IMR-90 (cell line): ENCODE data around the gene SLC35F3. TPM values are rescaled to one million over a fixed set of nuclear protein-coding genes. Genes with fewer than 3 reads are reported as not detected.

Experiments used
- ATAC-seq: fragments of 200-7000 bp; cut with Tn5 transposase; 2 replicates; pipeline ENCODE4 v1.9.1; 2020; ENCODE audit warnings: low read depth, mild to moderate bottlenecking, moderate library complexity
- BruUV-seq: library from RNA; stranded (reverse); fragments of 400-500 nt; replicated peaks from 2 replicates; lab custom pipeline; 2021; lab: Mats Ljungman, UMichigan
- CTCF ChIA-PET: fragments of 300-600 bp; formaldehyde crosslinking; extraction: SDS; loops from one replicate; lab custom pipeline; 2021; ENCODE audit warnings: antibody characterized with exemption; lab: Yijun Ruan, JAX
- POLR2A ChIA-PET: fragments of 300-600 bp; sonication (Branson Sonifier 250); formaldehyde crosslinking; loops from one replicate; lab custom pipeline; 2022; ENCODE audit warnings: antibody characterized with exemption; ENCODE audit not compliant: unreplicated experiment; lab: Charles Lee
- DNase-seq: peaks from one replicate; pipeline ENCODE4 v3.0.0; 2013
- H2AFZ ChIP-seq: replicated peaks from 2 replicates; pipeline ENCODE3; 2013; ENCODE audit warnings: low read length, mild to moderate bottlenecking; ENCODE audit not compliant: poor library complexity
- H2AK5ac ChIP-seq: 2 replicates; pipeline ENCODE4 v1.6.1; 2013; ENCODE audit warnings: low read depth, low read length, inconsistent platforms
- H2AK9ac ChIP-seq: replicated peaks from 2 replicates; pipeline ENCODE3; 2013; ENCODE audit warnings: mild to moderate bottlenecking, low read depth, low read length, moderate library complexity; ENCODE audit not compliant: poor library complexity
- H2BK120ac ChIP-seq: 2 replicates; pipeline ENCODE4 v1.6.1; 2013; ENCODE audit warnings: low read depth, low read length, inconsistent platforms
- H2BK15ac ChIP-seq: 3 replicates; pipeline ENCODE4 v1.6.1; 2013; ENCODE audit warnings: low read depth, low read length, inconsistent platforms
- H2BK20ac ChIP-seq: 2 replicates; pipeline ENCODE4 v1.6.1; 2013; ENCODE audit warnings: low read depth, mild to moderate bottlenecking, inconsistent platforms, low read length, moderate library complexity
- H2BK5ac ChIP-seq: 2 replicates; pipeline ENCODE4 v1.6.1; 2013; ENCODE audit warnings: mild to moderate bottlenecking, low read depth, low read length, inconsistent platforms; ENCODE audit not compliant: poor library complexity, severe bottlenecking
- H3K14ac ChIP-seq: replicated peaks from 2 replicates; pipeline ENCODE4 v1.6.1; 2013; ENCODE audit warnings: low read depth, low read length, inconsistent platforms
- H3K18ac ChIP-seq: 2 replicates; pipeline ENCODE4 v1.6.1; 2013; ENCODE audit warnings: low read depth, low read length, control low read depth
- H3K23ac ChIP-seq: 2 replicates; pipeline ENCODE4 v1.6.1; 2013; ENCODE audit warnings: low read depth, low read length, inconsistent platforms
- H3K27ac ChIP-seq: 2 replicates; pipeline ENCODE4 v1.5.1; 2013; ENCODE audit warnings: mild to moderate bottlenecking, control low read depth, low read length; ENCODE audit not compliant: insufficient read depth
- H3K27me3 ChIP-seq: 2 replicates; pipeline ENCODE4 v1.6.1; 2013; ENCODE audit warnings: low read length; ENCODE audit not compliant: control insufficient read depth, insufficient read depth
- H3K36me3 ChIP-seq: 2 replicates; pipeline ENCODE4 v1.6.1; 2013; ENCODE audit warnings: low read length, mixed read lengths; ENCODE audit not compliant: control insufficient read depth, insufficient read depth
- H3K4ac ChIP-seq: 2 replicates; pipeline ENCODE4 v1.6.1; 2013; ENCODE audit warnings: low read depth, low read length, inconsistent platforms
- H3K4me1 ChIP-seq: 2 replicates; pipeline ENCODE4 v1.6.1; 2013; ENCODE audit warnings: low read length, mixed read lengths; ENCODE audit not compliant: control insufficient read depth, insufficient read depth
- H3K4me2 ChIP-seq: 2 replicates; pipeline ENCODE4 v1.6.1; 2013; ENCODE audit warnings: low read depth, mild to moderate bottlenecking, control low read depth, low read length, moderate library complexity
- H3K4me3 ChIP-seq: 2 replicates; pipeline ENCODE4 v1.5.1; 2013; ENCODE audit warnings: low read depth, mild to moderate bottlenecking, control low read depth, low read length, moderate library complexity; ENCODE audit not compliant: insufficient read depth
- H3K56ac ChIP-seq: 2 replicates; pipeline ENCODE4 v1.6.1; 2013; ENCODE audit warnings: low read length, inconsistent platforms; ENCODE audit not compliant: insufficient read depth; ENCODE audit errors: extremely low read depth
- H3K79me1 ChIP-seq, 2 experiments: 2 replicates each; pipeline ENCODE4 v1.6.1; 2013; ENCODE audit warnings: low read length in 2 of 2, inconsistent platforms in 1 of 2, low read depth in 1 of 2
- H3K9ac ChIP-seq: 2 replicates; pipeline ENCODE4 v1.6.1; 2013; ENCODE audit warnings: low read depth, low read length, control low read depth
- H3K9me1 ChIP-seq: 2 replicates; pipeline ENCODE4 v1.6.1; 2013; ENCODE audit warnings: low read length, inconsistent platforms; ENCODE audit not compliant: insufficient read depth
- H3K9me3 ChIP-seq: 2 replicates; pipeline ENCODE4 v1.6.1; 2013; ENCODE audit warnings: low read length; ENCODE audit not compliant: control insufficient read depth, insufficient read depth
- H4K20me1 ChIP-seq: 2 replicates; pipeline ENCODE4 v1.6.1; 2013; ENCODE audit warnings: low read length, inconsistent platforms; ENCODE audit not compliant: insufficient read depth
- H4K5ac ChIP-seq: 2 replicates; pipeline ENCODE4 v1.6.1; 2013; ENCODE audit warnings: mild to moderate bottlenecking, low read depth, low read length, control low read depth
- H4K8ac ChIP-seq, 2 experiments: 2 replicates each; pipeline ENCODE4 v1.6.1; 2013; ENCODE audit warnings: low read depth in 2 of 2, low read length in 2 of 2, control low read depth in 1 of 2, inconsistent platforms in 1 of 2
- H4K91ac ChIP-seq: 2 replicates; pipeline ENCODE4 v1.6.1; 2013; ENCODE audit warnings: low read depth, low read length, inconsistent platforms; ENCODE audit not compliant: insufficient read depth
- BHLHE40 ChIP-seq: fragments of 150-350 bp; IDR thresholded peaks from 2 replicates; pipeline ENCODE4 v1.6.1; 2016; ENCODE audit warnings: mild to moderate bottlenecking, low read depth, low read length
- CEBPB ChIP-seq: IDR thresholded peaks from 2 replicates; pipeline ENCODE4 v1.6.1; 2012; ENCODE audit warnings: low read depth, low read length, improper control_type of control experiment
- CHD1 ChIP-seq: IDR thresholded peaks from 2 replicates; pipeline ENCODE4 v1.6.1; 2012; ENCODE audit warnings: low read depth, low read length, improper control_type of control experiment
- CTCF ChIP-seq: conservative IDR thresholded peaks from 2 replicates; pipeline ENCODE4 v1.5.1; 2012; ENCODE audit warnings: mild to moderate bottlenecking, low read depth, low read length, improper control_type of control experiment
- ELK1 ChIP-seq: fragments of 150-350 bp; IDR thresholded peaks from 2 replicates; pipeline ENCODE4 v1.6.1; 2016; ENCODE audit warnings: low read depth, mild to moderate bottlenecking, low read length, moderate library complexity, borderline replicate concordance
- FOS ChIP-seq: fragments of 150-350 bp; IDR thresholded peaks from 2 replicates; pipeline ENCODE4 v1.6.1; 2016; ENCODE audit warnings: low read depth, low read length
- MAFK ChIP-seq: IDR thresholded peaks from 2 replicates; pipeline ENCODE4 v1.6.1; 2012; ENCODE audit warnings: low read depth, low read length, improper control_type of control experiment
- MAZ ChIP-seq: IDR thresholded peaks from 2 replicates; pipeline ENCODE4 v1.6.1; 2012; ENCODE audit warnings: low read depth, mild to moderate bottlenecking, low read length, improper control_type of control experiment, moderate library complexity, borderline replicate concordance
- MXI1 ChIP-seq: IDR thresholded peaks from 2 replicates; pipeline ENCODE4 v1.6.1; 2012; ENCODE audit warnings: low read depth, mild to moderate bottlenecking, low read length, moderate library complexity, borderline replicate concordance
- NFE2L2 ChIP-seq: fragments of 150-350 bp; IDR thresholded peaks from 2 replicates; pipeline ENCODE4 v1.6.1; 2016; ENCODE audit warnings: low read depth, mild to moderate bottlenecking, low read length
- POLR2A ChIP-seq: IDR thresholded peaks from 2 replicates; pipeline ENCODE4 v1.6.1; 2012; ENCODE audit warnings: mild to moderate bottlenecking, low read depth, low read length
- RAD21 ChIP-seq: IDR thresholded peaks from 2 replicates; pipeline ENCODE4 v1.6.1; 2012; ENCODE audit warnings: low read length, improper control_type of control experiment
- RCOR1 ChIP-seq: IDR thresholded peaks from 2 replicates; pipeline ENCODE4 v1.6.1; 2012; ENCODE audit warnings: mild to moderate bottlenecking, low read length, improper control_type of control experiment; ENCODE audit not compliant: insufficient replicate concordance
- RFX5 ChIP-seq: IDR thresholded peaks from 2 replicates; pipeline ENCODE4 v1.8.0; 2012; ENCODE audit warnings: low read depth, mild to moderate bottlenecking, low read length, moderate library complexity
- SMC3 ChIP-seq: fragments of 150-350 bp; IDR thresholded peaks from 2 replicates; pipeline ENCODE4 v1.6.1; 2016; ENCODE audit warnings: low read depth, mild to moderate bottlenecking, antibody characterized with exemption, low read length, moderate library complexity
- WGBS, 2 experiments: methylation state at CpG; one replicate each; pipeline versions ENCODE4 v1.1.5 to v1.1.7; 2013; ENCODE audit warnings: missing lambda C conversion rate in 2 of 2; ENCODE audit not compliant: insufficient read length in 1 of 2; ENCODE audit errors: extremely low coverage in 2 of 2; 5-methylcytosine and 5-hydroxymethylcytosine counted together
- dilution Hi-C: fragments of 300-500 bp; cut with HindIII; formaldehyde crosslinking; loops from one replicate; pipeline ENCODE4 v1.14.3; 2018; ENCODE audit warnings: low sequenced_read_pairs; ENCODE audit not compliant: unreplicated experiment
- in situ Hi-C: fragments of 300-500 bp; cut with MboI; formaldehyde crosslinking; loops from 3 replicates; pipeline ENCODE4 v1.14.3; 2019; ENCODE audit warnings: low sequenced_read_pairs, inconsistent platforms, mixed read lengths
- intact Hi-C: fragments of 100-400 bp; cut with micrococcal nuclease; formaldehyde crosslinking; loops from 2 replicates; pipeline ENCODE4 v1.10.0; 2022
- polyA plus RNA-seq, 3 experiments: library from polyadenylated mRNA; depleted of rRNA; stranded (reverse); fragments of >200 nt; gene quantifications; 2 replicates each; pipeline ENCODE4 v1.2.3, GENCODE V29; 2012; ENCODE audit warnings: low replicate concordance in 1 of 3
- total RNA-seq: library from RNA; depleted of rRNA; stranded (reverse); fragments of >200 nt; gene quantifications from 2 replicates; pipeline ENCODE4 v1.2.3, GENCODE V29; 2012
- TF ChIP-seq, protein P1 (sequence below): fragments of 150-350 bp; IDR thresholded peaks from 2 replicates; pipeline ENCODE4 v1.6.1; 2017; ENCODE audit warnings: mild to moderate bottlenecking, antibody characterized with exemption, low read length, low read depth

Gene SLC35F3
- total and polyA plus RNA-seq, 2 of the 4 experiments (the other 2 are of a cell fraction) = under 0.01 to 0.17 TPM

DNA sequence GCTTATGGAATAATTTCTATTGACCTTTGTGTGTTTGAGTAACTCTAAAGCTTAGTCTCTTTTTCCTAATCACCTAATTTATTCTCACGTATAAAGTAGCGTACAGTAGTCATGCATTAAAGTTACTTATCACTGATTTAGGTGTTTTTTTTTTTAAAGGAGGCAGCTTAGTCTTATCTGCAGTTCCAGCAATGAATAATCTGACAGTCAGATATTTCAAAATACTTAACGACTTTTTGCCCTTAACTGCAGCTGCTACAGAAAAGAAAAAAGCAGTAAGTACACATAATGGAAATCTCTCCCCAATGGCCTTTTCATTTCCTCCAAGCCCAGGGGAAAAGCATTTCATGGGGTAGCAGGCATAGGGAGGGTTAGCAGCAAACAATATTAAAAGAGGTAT lies 54.6 kb downstream of the SLC35F3 start:
- TF ChIP-seq BHLHE40 (no peak), NFE2L2 (no peak), CEBPB (no peak), RAD21 (no peak), MAFK (no peak), RCOR1 (no peak), RFX5 (no peak), MXI1 (no peak), MAZ (no peak), CTCF (no peak), ELK1 (no peak), CHD1 (no peak), SMC3 (no peak), FOS (no peak), POLR2A (no peak)
- TF ChIP-seq, protein P1, sequence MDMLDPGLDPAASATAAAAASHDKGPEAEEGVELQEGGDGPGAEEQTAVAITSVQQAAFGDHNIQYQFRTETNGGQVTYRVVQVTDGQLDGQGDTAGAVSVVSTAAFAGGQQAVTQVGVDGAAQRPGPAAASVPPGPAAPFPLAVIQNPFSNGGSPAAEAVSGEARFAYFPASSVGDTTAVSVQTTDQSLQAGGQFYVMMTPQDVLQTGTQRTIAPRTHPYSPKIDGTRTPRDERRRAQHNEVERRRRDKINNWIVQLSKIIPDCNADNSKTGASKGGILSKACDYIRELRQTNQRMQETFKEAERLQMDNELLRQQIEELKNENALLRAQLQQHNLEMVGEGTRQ = no peak
- no CpG with 5 or more reads among the region's 3 CpGs for WGBS, 2 experiments
- BruUV-seq = no TSS peak
- in situ Hi-C loops = no loop called here
- Histone ChIP-seq H3K9me3 (peaks cover 33% of the 10 kb centered on the region), H2BK20ac (no peak overlapping the region), H3K79me1 (no peaks in the 10 kb centered on the region), H4K8ac (no peak overlapping the region), H3K23ac (no peak overlapping the region), H3K14ac (no peak overlapping the region), H2BK15ac (no peak overlapping the region), H3K9me1 (no peaks in the 10 kb centered on the region), H3K36me3 (no peaks in the 10 kb centered on the region), H3K56ac (no peak overlapping the region), H3K4me1 (no peaks in the 10 kb centered on the region), H3K4me2 (no peak overlapping the region), H3K9ac (no peak overlapping the region), H3K18ac (no peak overlapping the region), H2BK120ac (no peak overlapping the region), H2AK5ac (no peak overlapping the region), H2AK9ac (no peak overlapping the region), H3K4ac (no peak overlapping the region), H4K20me1 (no peaks in the 10 kb centered on the region), H4K91ac (no peak overlapping the region), H3K4me3 (no peak overlapping the region), H2BK5ac (no peak overlapping the region), H2AFZ (no peak overlapping the region), H4K5ac (no peak overlapping the region), H3K27ac (no peak overlapping the region), H3K27me3 (no peaks in the 10 kb centered on the region)
- ChIA-PET POLR2A (no interaction called here), CTCF (no interaction called here)
- no peak for DNase-seq
- ATAC-seq = no peak
- dilution Hi-C loops = no loop called here
- intact Hi-C loops = no loop called here
